Posterior vena cava (tissue), 2 donors: Measurements from ENCODE around the gene ZNF287. TPM values are rescaled to one million over a fixed set of nuclear protein-coding genes. Genes with fewer than 3 reads are reported as not detected.
"Not testable (repeated sequence)": the region's sequence is repeated elsewhere in the genome, so short reads cannot be mapped to it uniquely, and the experiment has no call there.

Experiments used
- DNase-seq: peaks from one replicate; pipeline ENCODE4 v3.0.0-alpha.2; 2020; ENCODE audit warnings: low spot score
- intact Hi-C, 2 donors: fragments of 100-400 bp; cut with DNase I; formaldehyde crosslinking; loops; one replicate each; pipeline versions ENCODE4 v1.14.1 to v1.14.2; 2022 to 2023
- long read RNA-seq, 2 donors: library from polyadenylated mRNA; unstranded; transcript quantifications; one replicate each; pipeline ENCODE4 v2.0.0, GENCODE V29; 2020 to 2021
- total RNA-seq, 2 donors: library from RNA; stranded (reverse); fragmentation: NEBNext Ultra II Directional; extraction: Animal tissue kit (Norgen Biotek cat#: 25700); gene quantifications; one replicate each; pipeline ENCODE4 v1.2.1, GENCODE V29; 2021
- donor health status: DM: yes; HTN: yes; CAD: no.
- donor health status: DM: yes; HTN: yes; CAD: no.

The ZNF287 gene
- total RNA-seq, result 1 to 10 TPM; 5.1 to 6.1 TPM
- long read RNA-seq, donor 1, partial matches to known transcripts, result 0 of 3 reads
- long read RNA-seq, donor 1, other reads (novel, unspliced or antisense), result 1 of 3 reads
- long read RNA-seq, donor 2, partial matches to known transcripts, result 1 of 7 reads
- long read RNA-seq, donor 2, other reads (novel, unspliced or antisense), result 3 of 7 reads

- intact Hi-C loops, result no loop called here
- DNase-seq, result peak; percentile 98
These were observed at the start of gene ZNF287 for GRCh38 chr17:16568541-16569357. Gene ZNF287, minus strand, starts transcription at chr17:16569204. Its CDS starts 1,473 bp downstream, at chr17:16567731.

GRCh38 chr17:16617481-16618060 lies 48.6 kb upstream of the ZNF287 start:
- intact Hi-C loops, result no loop called here
- no peak for DNase-seq

- intact Hi-C loops, result no loop called here
- DNase-seq, result no peak
These were observed 30.5 kb upstream of the ZNF287 start for GRCh38 chr17:16599537-16599936.

- intact Hi-C loops, result no loop called here
- no peak for DNase-seq
These were observed 24.5 kb upstream of the ZNF287 start for GRCh38 chr17:16593356-16594102.

GRCh38 chr17:16589097-16589969 lies 20.3 kb upstream of the ZNF287 start:
- DNase-seq, result peak; percentile 97
- intact Hi-C loops, result no loop called here

- DNase-seq, result no peak
- intact Hi-C loops, result no loop called here
These were observed 16.8 kb upstream of the ZNF287 start for GRCh38 chr17:16585796-16586195.

- peak; percentile 97 for DNase-seq
These were observed 15.4 kb upstream of the ZNF287 start for GRCh38 chr17:16584273-16584995.

GRCh38 chr17:16583781-16584180 lies 14.8 kb upstream of the ZNF287 start:
- no peak for DNase-seq
- intact Hi-C loops, result no loop called here

More at GRCh38 chr17:16584273-16584995, 15.4 kb upstream of the ZNF287 start:
- intact Hi-C loops, result no loop called here

- DNase-seq, result no peak
- intact Hi-C loops, result no loop called here
These were observed 4.5 kb upstream of the ZNF287 start for GRCh38 chr17:16573466-16573865.

- intact Hi-C loops, result no loop called here
- DNase-seq, result no peak
These were observed 331 bp upstream of the ZNF287 start for GRCh38 chr17:16569358-16569712.

- intact Hi-C loops, result no loop called here
- DNase-seq, result no peak
These were observed 16.4 kb downstream of the ZNF287 start for GRCh38 chr17:16552637-16553045.

- intact Hi-C loops, result no loop called here
- no peak for DNase-seq
These were observed 16.9 kb downstream of the ZNF287 start for GRCh38 chr17:16551878-16552636.

GRCh38 chr17:16537130-16537458 lies 31.9 kb downstream of the ZNF287 start:
- intact Hi-C loops, result no loop called here
- no peak for DNase-seq

GRCh38 chr17:16534236-16534635 lies 34.8 kb downstream of the ZNF287 start:
- intact Hi-C loops, result no loop called here
- no peak for DNase-seq

GRCh38 chr17:16529906-16530305 lies 39.1 kb downstream of the ZNF287 start:
- no peak for DNase-seq
- intact Hi-C loops, result no loop called here

- intact Hi-C loops, result no loop called here
- DNase-seq, result no peak
These were observed 41.7 kb downstream of the ZNF287 start for GRCh38 chr17:16527298-16527697.

GRCh38 chr17:16525556-16525955 lies 43.4 kb downstream of the ZNF287 start:
- DNase-seq, result not testable (repeated sequence)

More at GRCh38 chr17:16525556-16525955, 43.4 kb downstream of the ZNF287 start:
- intact Hi-C loops, result not testable (repeated sequence)
